Breast epithelium (tissue), 3 donors: ENCODE measurements around the gene SPRED2.

Experiments
- CTCF ChIP-seq, 3 donors: fragments of 450-650 bp; IDR thresholded peaks; one replicate each; pipeline ENCODE4 v1.5.1; 2016 to 2017; ENCODE audit warnings: antibody characterized with exemption in 3 of 3, mild to moderate bottlenecking in 3 of 3, moderate library complexity in 3 of 3
- POLR2A ChIP-seq: fragments of 450-650 bp; IDR thresholded peaks from one replicate; pipeline ENCODE4 v1.6.1; 2016; ENCODE audit warnings: antibody characterized with exemption, mild to moderate bottlenecking, moderate library complexity
- POLR2AphosphoS5 ChIP-seq, 3 donors: sonication (generic); formaldehyde crosslinking; IDR thresholded peaks; one replicate each; pipeline ENCODE4 v1.6.1; 2017; ENCODE audit warnings: antibody characterized with exemption in 3 of 3

- TF ChIP-seq CTCF (IDR thresholded peaks at IDR 0.05) (no peak), POLR2AphosphoS5 (IDR thresholded peaks at IDR 0.05) (no peak), POLR2A (no peak)
Observed at GRCh38 chr2:65298089-65298488, 134.3 kb downstream of the SPRED2 start.
